Measurements from ENCODE around the gene BFSP1. TPM values are rescaled to one million over a fixed set of nuclear protein-coding genes. Genes with fewer than 3 reads are reported as not detected.

Gene BFSP1
- total RNA-seq, 4 donors from 2014 or later: 0.75 to 1.00 (median 0.82) TPM; not detected in 1

DNA sequence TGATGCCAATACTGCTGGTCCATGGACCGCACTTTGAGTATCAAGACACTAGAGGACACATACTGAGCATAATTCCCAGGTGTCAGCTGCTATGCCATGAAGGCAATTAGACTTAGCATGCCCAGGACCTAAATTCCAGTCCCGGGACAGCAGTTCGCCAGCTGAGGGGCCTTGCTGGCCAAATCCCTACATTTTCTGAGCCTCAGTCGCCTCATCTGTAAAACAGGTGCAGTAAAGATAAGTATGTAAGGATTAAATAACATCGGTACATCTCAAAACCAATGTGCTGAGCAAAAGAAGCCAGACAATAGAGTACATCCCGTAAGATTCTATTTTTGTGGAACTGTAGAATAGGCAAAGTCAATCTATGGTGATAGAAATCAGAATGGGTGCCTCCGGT is 1.0 kb downstream of the BFSP1 start:
- H3K9me3 ChIP-seq: no peaks in the 10 kb centered on the region
- no peak overlapping the region for H3K4me3 ChIP-seq
- WGBS, 2 donors (ENCODE audit: low coverage in 1 of 2): 61 to 83% methylated on average over 4 to 7 of the region's 7 CpGs
- DNase-seq: no peak
- no peaks in the 10 kb centered on the region for H3K36me3 ChIP-seq
- no peak for TF ChIP-seq POLR2AphosphoS5 (IDR thresholded peaks at IDR 0.05)
- TF ChIP-seq POLR2A (IDR thresholded peaks at IDR 0.05): no peak
- no peak for TF ChIP-seq EP300 (IDR thresholded peaks at IDR 0.05; ENCODE audit: low read depth)
- TF ChIP-seq, protein P1, sequence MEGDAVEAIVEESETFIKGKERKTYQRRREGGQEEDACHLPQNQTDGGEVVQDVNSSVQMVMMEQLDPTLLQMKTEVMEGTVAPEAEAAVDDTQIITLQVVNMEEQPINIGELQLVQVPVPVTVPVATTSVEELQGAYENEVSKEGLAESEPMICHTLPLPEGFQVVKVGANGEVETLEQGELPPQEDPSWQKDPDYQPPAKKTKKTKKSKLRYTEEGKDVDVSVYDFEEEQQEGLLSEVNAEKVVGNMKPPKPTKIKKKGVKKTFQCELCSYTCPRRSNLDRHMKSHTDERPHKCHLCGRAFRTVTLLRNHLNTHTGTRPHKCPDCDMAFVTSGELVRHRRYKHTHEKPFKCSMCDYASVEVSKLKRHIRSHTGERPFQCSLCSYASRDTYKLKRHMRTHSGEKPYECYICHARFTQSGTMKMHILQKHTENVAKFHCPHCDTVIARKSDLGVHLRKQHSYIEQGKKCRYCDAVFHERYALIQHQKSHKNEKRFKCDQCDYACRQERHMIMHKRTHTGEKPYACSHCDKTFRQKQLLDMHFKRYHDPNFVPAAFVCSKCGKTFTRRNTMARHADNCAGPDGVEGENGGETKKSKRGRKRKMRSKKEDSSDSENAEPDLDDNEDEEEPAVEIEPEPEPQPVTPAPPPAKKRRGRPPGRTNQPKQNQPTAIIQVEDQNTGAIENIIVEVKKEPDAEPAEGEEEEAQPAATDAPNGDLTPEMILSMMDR (IDR thresholded peaks at IDR 0.05): no peak
- H3K27me3 ChIP-seq: no peaks in the 10 kb centered on the region
- H3K4me1 ChIP-seq: peaks cover 11 to 22% (median 13%) of the 10 kb centered on the region in 4 donors
- intact Hi-C loops (cut with DNase I; ENCODE audit: low total_unique reads): no loop called here
- no peak overlapping the region for H3K27ac ChIP-seq
- in situ Hi-C loops (cut with MboI; ENCODE audit: low pct_ligation_motif_present in 1 of 4, low pct_unique_long_range_greater_than_20kb in 1 of 4, low sequenced_read_pairs in 3 of 4): loop anchor here in 2 of 4 donors (25.0 kb wide), 2 partner anchors 107 to 357 kb away; no protein-coding TSS in a partner anchor

GRCh38 chr20:17529586-17529985 is 1.6 kb downstream of the BFSP1 start:
- Histone ChIP-seq H3K36me3 (no peaks in the 10 kb centered on the region), H3K27ac (no peak overlapping the region), H3K27me3 (no peaks in the 10 kb centered on the region), H3K9me3 (no peaks in the 10 kb centered on the region), H3K4me1 (peaks cover 11 to 22% (median 13%) of the 10 kb centered on the region in 4 donors), H3K4me3 (no peak overlapping the region)
- DNase-seq: no peak
- in situ Hi-C loops (cut with MboI; ENCODE audit: low pct_ligation_motif_present in 1 of 4, low pct_unique_long_range_greater_than_20kb in 1 of 4, low sequenced_read_pairs in 3 of 4) (loop anchor here in 2 of 4 donors (25.0 kb wide), 2 partner anchors 108 to 358 kb away; no protein-coding TSS in a partner anchor), intact Hi-C loops (cut with DNase I; ENCODE audit: low total_unique reads) (no loop called here)
- TF ChIP-seq POLR2A (IDR thresholded peaks at IDR 0.05) (no peak), POLR2AphosphoS5 (IDR thresholded peaks at IDR 0.05) (no peak), EP300 (IDR thresholded peaks at IDR 0.05; ENCODE audit: low read depth) (no peak)
- TF ChIP-seq, protein P1 (IDR thresholded peaks at IDR 0.05): no peak

DNA sequence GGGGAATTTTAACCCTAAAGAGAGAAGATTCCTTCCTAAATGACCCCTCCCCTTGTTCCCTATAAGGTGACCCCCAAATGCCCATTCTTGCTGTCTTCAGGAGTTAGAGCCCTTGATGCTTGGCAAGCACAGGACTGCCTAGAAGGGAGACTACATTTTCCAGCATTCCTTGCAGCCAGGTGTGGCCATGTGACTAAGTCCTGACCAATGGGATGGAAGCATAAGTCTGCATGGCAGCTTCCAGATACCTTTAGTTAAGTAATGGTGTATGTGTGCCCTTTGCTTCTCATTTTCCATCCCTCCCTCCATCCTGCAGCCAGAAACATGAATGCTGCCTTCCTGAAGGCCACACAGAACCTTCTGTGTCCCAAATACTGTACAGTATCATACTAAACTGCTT is 5.5 kb downstream of the BFSP1 start:
- peaks cover 0 to 4% (median under 1%) of the 10 kb centered on the region in 4 donors for H3K4me1 ChIP-seq
- no peak overlapping the region for H3K27ac ChIP-seq
- H3K9me3 ChIP-seq: no peaks in the 10 kb centered on the region
- H3K36me3 ChIP-seq: no peaks in the 10 kb centered on the region
- no peak for TF ChIP-seq POLR2AphosphoS5 (IDR thresholded peaks at IDR 0.05)
- TF ChIP-seq EP300 (IDR thresholded peaks at IDR 0.05; ENCODE audit: low read depth): no peak
- TF ChIP-seq, protein P1 (IDR thresholded peaks at IDR 0.05): no peak
- no peak for TF ChIP-seq POLR2A (IDR thresholded peaks at IDR 0.05)
- H3K4me3 ChIP-seq: no peak overlapping the region
- in situ Hi-C loops (cut with MboI; ENCODE audit: low pct_ligation_motif_present in 1 of 4, low pct_unique_long_range_greater_than_20kb in 1 of 4, low sequenced_read_pairs in 3 of 4): loop anchor here in 2 of 4 donors (25.0 kb wide), 2 partner anchors 112 to 362 kb away; no protein-coding TSS in a partner anchor
- no peaks in the 10 kb centered on the region for H3K27me3 ChIP-seq
- intact Hi-C loops (cut with DNase I; ENCODE audit: low total_unique reads): no loop called here
- no peak for DNase-seq

DNA sequence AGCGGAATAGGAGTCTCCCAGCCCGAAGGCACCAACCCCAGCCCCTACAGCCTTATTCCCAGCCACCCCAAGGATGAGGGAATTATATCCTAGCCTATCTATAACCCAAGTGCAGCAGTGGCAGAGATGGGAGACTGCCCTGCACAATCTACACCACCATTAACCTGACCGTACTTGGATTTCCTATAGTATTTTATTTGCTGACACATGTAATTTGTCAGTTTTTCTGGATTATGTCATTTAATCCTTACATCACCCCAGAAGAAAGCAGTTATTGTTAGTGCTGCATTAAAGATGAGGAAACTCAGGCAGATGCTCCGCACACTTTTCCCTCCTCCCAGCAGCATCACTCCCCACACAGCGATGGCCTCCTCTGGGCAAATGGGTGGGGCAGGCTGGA is 6.0 kb downstream of the BFSP1 start:
- DNase-seq: no peak
- in situ Hi-C loops (cut with MboI; ENCODE audit: low pct_ligation_motif_present in 1 of 4, low pct_unique_long_range_greater_than_20kb in 1 of 4, low sequenced_read_pairs in 3 of 4) (loop anchor here in 2 of 4 donors (25.0 kb wide), 2 partner anchors 112 to 362 kb away; no protein-coding TSS in a partner anchor), intact Hi-C loops (cut with DNase I; ENCODE audit: low total_unique reads) (no loop called here)
- Histone ChIP-seq H3K27ac (no peak overlapping the region), H3K27me3 (no peaks in the 10 kb centered on the region), H3K9me3 (no peaks in the 10 kb centered on the region), H3K4me3 (no peak overlapping the region), H3K36me3 (no peaks in the 10 kb centered on the region), H3K4me1 (no peaks in the 10 kb centered on the region)
- TF ChIP-seq, protein P1 (IDR thresholded peaks at IDR 0.05): no peak
- TF ChIP-seq POLR2A (IDR thresholded peaks at IDR 0.05) (no peak), POLR2AphosphoS5 (IDR thresholded peaks at IDR 0.05) (no peak), EP300 (IDR thresholded peaks at IDR 0.05; ENCODE audit: low read depth) (no peak)
- 93 to 100% methylated on average over 2 to 5 of the region's 5 CpGs for WGBS, 2 donors (ENCODE audit: low coverage in 1 of 2)
